ENCODE data around the gene CACNA1G. TPM values are rescaled to one million over a fixed set of nuclear protein-coding genes. Genes with fewer than 3 reads are reported as not detected.

The CACNA1G gene
- polyA plus RNA-seq, 1 donor (not counting 4 experiments of a cell fraction or from before 2014, with no cell fraction given), result 0.07 TPM

GRCh38 chr17:50602836-50603235 lies 42.3 kb downstream of the CACNA1G start:
- FAIRE-seq, result no peak
- Histone ChIP-seq H3K4me3 (ENCODE audit: control insufficient read depth in 2 of 3, extremely low read depth in 1 of 3, insufficient read depth in 2 of 3, low read depth in 1 of 3, low read length in 3 of 3) (no peak overlapping the region), H3K9ac (ENCODE audit: control insufficient read depth, extremely low read depth, insufficient read depth, low read length) (no peak overlapping the region), H3K9me3 (ENCODE audit: control insufficient read depth, low read depth, low read length) (no peaks in the 10 kb centered on the region), H3K27ac (ENCODE audit: control insufficient read depth, insufficient read depth, low read length) (no peak overlapping the region), H3K36me3 (ENCODE audit: control insufficient read depth in 2 of 2, extremely low read depth in 1 of 2, insufficient read depth in 2 of 2, low read length in 2 of 2) (no peaks in the 10 kb centered on the region), H3K27me3 (ENCODE audit: control insufficient read depth, extremely low read depth, insufficient read depth, low read length) (peaks cover 56% of the 10 kb centered on the region), H3K4me2 (ENCODE audit: control insufficient read depth, extremely low read depth, insufficient read depth, low read depth, low read length) (no peak overlapping the region), H3K4me1 (ENCODE audit: control insufficient read depth, extremely low read depth, insufficient read depth, low read length) (peaks cover 2% of the 10 kb centered on the region), H4K20me1 (ENCODE audit: control insufficient read depth, extremely low read depth, insufficient read depth, low read length) (peaks cover 2% of the 10 kb centered on the region), H2AFZ (ENCODE audit: control insufficient read depth, low read length) (no peak overlapping the region), H3K9me1 (ENCODE audit: control insufficient read depth, extremely low read depth, insufficient read depth, low read length) (no peaks in the 10 kb centered on the region), H3K79me2 (ENCODE audit: control insufficient read depth, insufficient read depth, low read length) (no peaks in the 10 kb centered on the region)
- dilution Hi-C loops (cut with MboI; ENCODE audit: extremely low pct_ligation_motif_present, low sequenced_read_pairs), result no loop called here
- DNase-seq (ENCODE audit: low read depth, low spot score), result no peak
- TF ChIP-seq EZH2 (IDR thresholded peaks at IDR 0.05; ENCODE audit: low read length) (no peak), CTCF (optimal IDR thresholded peaks at IDR 0.05 in 1 of 3, IDR thresholded peaks at IDR 0.05 in 1 of 3, conservative IDR thresholded peaks at IDR 0.05 in 1 of 3; ENCODE audit: extremely low read depth in 1 of 3, insufficient read depth in 2 of 3, low read length in 3 of 3) (no peak)

GRCh38 chr17:50603340-50603739 lies 42.8 kb downstream of the CACNA1G start:
- Histone ChIP-seq H3K27ac (ENCODE audit: control insufficient read depth, insufficient read depth, low read length) (no peak overlapping the region), H2AFZ (ENCODE audit: control insufficient read depth, low read length) (no peak overlapping the region), H3K27me3 (ENCODE audit: control insufficient read depth, extremely low read depth, insufficient read depth, low read length) (peaks cover 59% of the 10 kb centered on the region), H3K36me3 (ENCODE audit: control insufficient read depth in 2 of 2, extremely low read depth in 1 of 2, insufficient read depth in 2 of 2, low read length in 2 of 2) (no peaks in the 10 kb centered on the region), H4K20me1 (ENCODE audit: control insufficient read depth, extremely low read depth, insufficient read depth, low read length) (peaks cover 2% of the 10 kb centered on the region), H3K79me2 (ENCODE audit: control insufficient read depth, insufficient read depth, low read length) (no peaks in the 10 kb centered on the region), H3K4me3 (ENCODE audit: control insufficient read depth in 2 of 3, extremely low read depth in 1 of 3, insufficient read depth in 2 of 3, low read depth in 1 of 3, low read length in 3 of 3) (no peak overlapping the region), H3K4me1 (ENCODE audit: control insufficient read depth, extremely low read depth, insufficient read depth, low read length) (peaks cover 2% of the 10 kb centered on the region), H3K9ac (ENCODE audit: control insufficient read depth, extremely low read depth, insufficient read depth, low read length) (no peak overlapping the region), H3K9me1 (ENCODE audit: control insufficient read depth, extremely low read depth, insufficient read depth, low read length) (no peaks in the 10 kb centered on the region), H3K4me2 (ENCODE audit: control insufficient read depth, extremely low read depth, insufficient read depth, low read depth, low read length) (no peak overlapping the region), H3K9me3 (ENCODE audit: control insufficient read depth, low read depth, low read length) (no peaks in the 10 kb centered on the region)
- DNase-seq (ENCODE audit: low read depth, low spot score) (no peak), FAIRE-seq (no peak)
- peak; percentile 12 to 27 (median 20) for TF ChIP-seq CTCF (optimal IDR thresholded peaks at IDR 0.05 in 1 of 3, IDR thresholded peaks at IDR 0.05 in 1 of 3, conservative IDR thresholded peaks at IDR 0.05 in 1 of 3; ENCODE audit: extremely low read depth in 1 of 3, insufficient read depth in 2 of 3, low read length in 3 of 3)
- peak; percentile 24 for TF ChIP-seq EZH2 (IDR thresholded peaks at IDR 0.05; ENCODE audit: low read length)
- dilution Hi-C loops (cut with MboI; ENCODE audit: extremely low pct_ligation_motif_present, low sequenced_read_pairs), result no loop called here
